SU-DHL-6 (cell line): ENCODE data around the gene FAM107A.

Experiments used
- CTCF ChIP-seq: fragments of 200-600 bp; sonication (generic); IDR thresholded peaks from one replicate; pipeline ENCODE4 v1.5.1; 2017; ENCODE audit warnings: antibody characterized with exemption, mild to moderate bottlenecking, low read length, moderate library complexity; ENCODE audit not compliant: insufficient read depth, poor library complexity, severe bottlenecking
- EZH2phosphoT487 ChIP-seq: fragments of 200-600 bp; sonication (generic), shearing (Covaris generic); conservative IDR thresholded peaks from 2 replicates; pipeline ENCODE4 v1.6.1; 2018; ENCODE audit warnings: mild to moderate bottlenecking, antibody characterized with exemption, low read length, moderate library complexity, mixed read lengths

- TF ChIP-seq CTCF (no peak), EZH2phosphoT487 (no peak)
Observed at GRCh38 chr3:58564054-58564453, 13.1 kb downstream of the FAM107A start.
